Panc1 (cell line): ENCODE measurements around the gene ZFYVE1. TPM values are rescaled to one million over a fixed set of nuclear protein-coding genes. Genes with fewer than 3 reads are reported as not detected.

Experiments used
- ATAC-seq: fragments of 200-7000 bp; cut with Tn5 transposase; 2 replicates; pipeline ENCODE4 v1.9.1; 2020; ENCODE audit warnings: mild to moderate bottlenecking, moderate library complexity
- BruUV-seq: library from RNA; stranded (reverse); fragments of 400-500 nt; replicated peaks from 2 replicates; lab custom pipeline; 2021; lab: Mats Ljungman, UMichigan
- CTCF ChIA-PET: fragments of 300-600 bp; sonication (Branson Sonifier 250); formaldehyde crosslinking; loops from one replicate; lab custom pipeline; 2022; ENCODE audit warnings: antibody characterized with exemption; lab: Charles Lee
- POLR2A ChIA-PET: fragments of 300-600 bp; sonication (Branson Sonifier 250); formaldehyde crosslinking; loops from one replicate; lab custom pipeline; 2022; ENCODE audit warnings: antibody characterized with exemption; lab: Charles Lee
- DNase-seq: peaks from one replicate; pipeline ENCODE4 v3.0.0-alpha.2; 2010; ENCODE audit warnings: low read depth, low spot score
- H3K27ac ChIP-seq: 2 replicates; pipeline ENCODE4 v1.5.1; 2011; ENCODE audit warnings: mild to moderate bottlenecking, low read length, inconsistent platforms
- H3K27me3 ChIP-seq: fragments of 200-500 bp; sonication (Bioruptor generic); 2 replicates; pipeline ENCODE4 v1.6.0; 2014; ENCODE audit warnings: low read length, inconsistent platforms; ENCODE audit not compliant: control insufficient read depth, insufficient read depth
- H3K36me3 ChIP-seq: fragments of 200-500 bp; sonication (Bioruptor generic); 2 replicates; pipeline ENCODE4 v1.5.1; 2014; ENCODE audit warnings: inconsistent platforms, mild to moderate bottlenecking, low read length, moderate library complexity; ENCODE audit not compliant: control insufficient read depth, insufficient read depth
- H3K4me1 ChIP-seq: 2 replicates; pipeline ENCODE4 v1.5.1; 2011; ENCODE audit warnings: inconsistent platforms, mild to moderate bottlenecking, low read length, moderate library complexity; ENCODE audit not compliant: control insufficient read depth, insufficient read depth
- H3K4me3 ChIP-seq, 2 experiments: 2 replicates each; pipeline ENCODE4 v1.5.1; 2011 to 2012; ENCODE audit warnings: low read depth in 2 of 2, low read length in 2 of 2, mild to moderate bottlenecking in 2 of 2, inconsistent platforms in 1 of 2, moderate library complexity in 1 of 2
- H3K9me3 ChIP-seq: fragments of 200-500 bp; sonication (Bioruptor generic); 2 replicates; pipeline ENCODE4 v1.5.1; 2014; ENCODE audit warnings: low read depth, mild to moderate bottlenecking, inconsistent platforms, low read length, moderate library complexity; ENCODE audit not compliant: control insufficient read depth, insufficient read depth
- CTCF ChIP-seq: fragments of 450-650 bp; IDR thresholded peaks from 2 replicates; pipeline ENCODE4 v1.5.1; 2017; ENCODE audit warnings: mild to moderate bottlenecking
- POLR2AphosphoS5 ChIP-seq: IDR thresholded peaks from 2 replicates; pipeline ENCODE4 v1.6.1; 2012; ENCODE audit warnings: mild to moderate bottlenecking, low read depth, low read length, moderate library complexity
- REST ChIP-seq, 2 experiments: IDR thresholded peaks; 2 replicates each; pipeline ENCODE4 v1.6.1; 2011 to 2012; ENCODE audit warnings: low read depth in 2 of 2, control low read depth in 1 of 2, low read length in 1 of 2, mild to moderate bottlenecking in 1 of 2, moderate library complexity in 1 of 2; ENCODE audit not compliant: insufficient read depth in 1 of 2
- SIN3A ChIP-seq: IDR thresholded peaks from 2 replicates; pipeline ENCODE4 v1.6.1; 2012; ENCODE audit warnings: low read depth, mild to moderate bottlenecking, low read length, moderate library complexity, borderline replicate concordance; ENCODE audit not compliant: insufficient read depth
- TCF7L2 ChIP-seq: IDR thresholded peaks from 2 replicates; pipeline ENCODE4 v1.6.1; 2011; ENCODE audit warnings: mild to moderate bottlenecking, low read depth, low read length, inconsistent platforms
- in situ Hi-C: cut with HindIII; loops from 2 replicates; pipeline ENCODE4 v1.10.0; 2016; ENCODE audit warnings: low sequenced_read_pairs, low pct_unique_long_range_greater_than_20kb
- intact Hi-C: fragments of 100-400 bp; cut with micrococcal nuclease; formaldehyde crosslinking; loops from one replicate; pipeline ENCODE4 v1.10.0; 2022; ENCODE audit not compliant: unreplicated experiment
- total RNA-seq: library from RNA; stranded (reverse); gene quantifications from one replicate; pipeline ENCODE4 v1.2.1, GENCODE V29; 2021; ENCODE audit not compliant: unreplicated experiment

ZFYVE1 gene
- total RNA-seq, 1 experiment from 2014 or later, result 19.8 TPM

GRCh38 chr14:72966038-72966437, 60.9 kb downstream of the ZFYVE1 start:
- BruUV-seq, result no TSS peak
- no peaks in the 10 kb centered on the region; the same call in 1 of the 2 replicates for H3K4me1 ChIP-seq
- ATAC-seq (no peak), DNase-seq (no peak)
- no peak for TF ChIP-seq SIN3A
- TF ChIP-seq CTCF, result no peak
- no peak for TF ChIP-seq REST (IDR thresholded peaks at IDR 0.05; ENCODE audit: insufficient read depth in 1 of 2, low read depth in 2 of 2, low read length in 1 of 2)
- no peak for TF ChIP-seq TCF7L2
- no peak for TF ChIP-seq POLR2AphosphoS5
- no peak overlapping the region for H3K4me3 ChIP-seq
- ChIA-PET CTCF (no interaction called here), POLR2A (no interaction called here)
- intact Hi-C loops (no loop called here), in situ Hi-C loops (no loop called here)
- no peaks in the 10 kb centered on the region for H3K36me3 ChIP-seq
- no peaks in the 10 kb centered on the region for H3K27me3 ChIP-seq
- no peak overlapping the region for H3K27ac ChIP-seq
- H3K9me3 ChIP-seq, result no peaks in the 10 kb centered on the region

GRCh38 chr14:72965249-72965648, 61.7 kb downstream of the ZFYVE1 start:
- intact Hi-C loops, result no loop called here
- in situ Hi-C loops, result no loop called here
- no peaks in the 10 kb centered on the region for H3K9me3 ChIP-seq
- H3K36me3 ChIP-seq, result no peaks in the 10 kb centered on the region
- POLR2A ChIA-PET, result no interaction called here
- no peaks in the 10 kb centered on the region; the same call in 1 of the 2 replicates for H3K4me1 ChIP-seq
- ATAC-seq (no peak), DNase-seq (no peak)
- no peaks in the 10 kb centered on the region for H3K27me3 ChIP-seq
- CTCF ChIA-PET, result no interaction called here
- no peak overlapping the region for H3K27ac ChIP-seq
- no peak overlapping the region for H3K4me3 ChIP-seq
- BruUV-seq, result no TSS peak
- TF ChIP-seq CTCF (no peak), TCF7L2 (no peak), SIN3A (no peak), REST (IDR thresholded peaks at IDR 0.05; ENCODE audit: insufficient read depth in 1 of 2, low read depth in 2 of 2, low read length in 1 of 2) (no peak), POLR2AphosphoS5 (no peak)
